Omental fat pad (tissue), 4 donors: ENCODE data around the gene TM9SF1. TPM values are rescaled to one million over a fixed set of nuclear protein-coding genes. Genes with fewer than 3 reads are reported as not detected.

Experiments
- ATAC-seq: fragments of 150-250 bp; one replicate; pipeline ENCODE4 v1.9.1; 2016; ENCODE audit warnings: mild to moderate bottlenecking, moderate library complexity; ENCODE audit not compliant: low FRiP score
- DNase-seq: peaks from one replicate; pipeline ENCODE4 v3.0.0-alpha.2; 2019; ENCODE audit warnings: low spot score
- total RNA-seq, 4 donors: library from RNA; depleted of rRNA; stranded (reverse); fragments of >200 nt; gene quantifications; one replicate each; pipeline ENCODE4 v1.1.0, GENCODE V29; 2016
- TF ChIP-seq, protein P1 (sequence below), 3 donors: fragments of 450-650 bp; IDR thresholded peaks; one replicate each; pipeline ENCODE4 v1.5.1; 2016 to 2017; ENCODE audit warnings: antibody characterized with exemption in 3 of 3, mild to moderate bottlenecking in 3 of 3, moderate library complexity in 2 of 3

The TM9SF1 gene
- total RNA-seq, result 10 to 100 TPM; 54.9 to 65.5 (median 60.9) TPM

DNA sequence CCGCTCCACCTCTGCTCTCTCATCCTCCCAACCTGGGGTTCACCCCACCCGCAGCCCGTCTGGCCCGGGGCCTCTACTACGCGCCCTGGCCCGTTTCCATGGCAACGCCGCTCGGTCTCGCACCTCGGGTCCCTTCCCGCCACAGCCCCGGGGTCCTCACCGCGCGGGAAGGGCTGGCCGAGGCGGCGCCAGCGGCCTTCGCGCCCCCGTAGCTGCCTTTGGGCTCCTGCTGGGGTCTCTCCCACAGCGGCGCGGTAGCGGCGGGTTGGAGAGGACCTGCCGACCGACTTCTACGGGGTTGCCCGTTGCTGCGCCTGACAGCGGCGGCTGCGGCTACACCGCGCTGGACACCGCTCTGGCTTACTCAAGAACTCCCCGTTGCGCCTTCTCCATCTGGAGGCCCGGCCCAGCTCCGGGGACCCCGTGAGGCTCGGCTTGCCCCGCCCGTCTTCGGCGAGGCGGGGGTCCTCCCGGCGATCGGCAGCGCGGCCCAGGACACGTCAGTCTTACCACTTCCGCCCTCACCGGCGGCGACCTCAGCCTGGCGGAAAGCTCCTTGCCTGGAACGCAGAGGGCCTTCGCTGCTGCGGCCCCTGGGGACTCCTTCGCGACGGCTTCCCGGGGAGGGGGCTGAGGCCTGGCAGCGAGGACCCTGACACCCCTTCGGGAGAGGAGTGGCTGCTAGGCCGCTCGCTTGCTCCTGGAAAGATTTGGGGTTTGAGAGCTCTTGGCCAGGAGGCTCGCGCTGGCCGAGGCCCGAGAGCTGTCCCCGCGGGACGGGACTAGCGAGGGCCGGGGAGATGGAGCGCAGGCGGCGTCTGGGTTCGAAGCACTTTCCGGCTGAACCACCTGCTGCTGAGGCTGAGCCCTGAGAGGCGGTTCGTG is at the start of gene TM9SF1:
Gene TM9SF1 (minus strand): TSS at position 256 of the 885 bp plus-strand sequence. CDS start 422 bp downstream, outside the sequence.
- TF ChIP-seq, protein P1, sequence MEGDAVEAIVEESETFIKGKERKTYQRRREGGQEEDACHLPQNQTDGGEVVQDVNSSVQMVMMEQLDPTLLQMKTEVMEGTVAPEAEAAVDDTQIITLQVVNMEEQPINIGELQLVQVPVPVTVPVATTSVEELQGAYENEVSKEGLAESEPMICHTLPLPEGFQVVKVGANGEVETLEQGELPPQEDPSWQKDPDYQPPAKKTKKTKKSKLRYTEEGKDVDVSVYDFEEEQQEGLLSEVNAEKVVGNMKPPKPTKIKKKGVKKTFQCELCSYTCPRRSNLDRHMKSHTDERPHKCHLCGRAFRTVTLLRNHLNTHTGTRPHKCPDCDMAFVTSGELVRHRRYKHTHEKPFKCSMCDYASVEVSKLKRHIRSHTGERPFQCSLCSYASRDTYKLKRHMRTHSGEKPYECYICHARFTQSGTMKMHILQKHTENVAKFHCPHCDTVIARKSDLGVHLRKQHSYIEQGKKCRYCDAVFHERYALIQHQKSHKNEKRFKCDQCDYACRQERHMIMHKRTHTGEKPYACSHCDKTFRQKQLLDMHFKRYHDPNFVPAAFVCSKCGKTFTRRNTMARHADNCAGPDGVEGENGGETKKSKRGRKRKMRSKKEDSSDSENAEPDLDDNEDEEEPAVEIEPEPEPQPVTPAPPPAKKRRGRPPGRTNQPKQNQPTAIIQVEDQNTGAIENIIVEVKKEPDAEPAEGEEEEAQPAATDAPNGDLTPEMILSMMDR (IDR thresholded peaks at IDR 0.05), result no peak
- DNase-seq, result peak; percentile 57
- ATAC-seq, result peak; percentile 95

DNA sequence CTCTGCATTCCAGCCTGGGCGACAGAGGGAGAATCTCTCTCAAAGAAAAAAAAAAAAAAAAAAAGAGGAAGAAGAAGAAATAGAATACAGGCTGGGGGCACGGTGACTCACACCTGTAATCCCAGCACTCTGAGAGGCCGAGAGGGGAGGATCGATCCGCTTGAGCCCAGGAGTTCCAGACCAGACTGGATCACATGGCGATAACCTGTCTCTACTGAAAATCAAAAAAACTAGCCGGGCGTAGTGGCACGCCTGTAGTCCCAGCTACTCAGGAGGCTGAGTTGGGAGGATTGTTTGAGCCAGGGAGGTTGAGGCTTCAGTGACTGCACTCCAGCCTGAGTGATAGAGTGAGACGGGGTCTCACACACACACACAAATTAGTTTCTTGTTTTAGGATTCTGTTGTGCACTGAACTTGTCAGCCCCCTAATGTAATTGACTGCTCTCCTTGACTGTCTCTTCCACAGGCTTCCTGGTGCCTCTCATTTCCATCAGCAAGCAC is 48.1 kb upstream of the TM9SF1 start:
- ATAC-seq, result no peak
- TF ChIP-seq, protein P1 (IDR thresholded peaks at IDR 0.05), result no peak
- no peak for DNase-seq

DNA sequence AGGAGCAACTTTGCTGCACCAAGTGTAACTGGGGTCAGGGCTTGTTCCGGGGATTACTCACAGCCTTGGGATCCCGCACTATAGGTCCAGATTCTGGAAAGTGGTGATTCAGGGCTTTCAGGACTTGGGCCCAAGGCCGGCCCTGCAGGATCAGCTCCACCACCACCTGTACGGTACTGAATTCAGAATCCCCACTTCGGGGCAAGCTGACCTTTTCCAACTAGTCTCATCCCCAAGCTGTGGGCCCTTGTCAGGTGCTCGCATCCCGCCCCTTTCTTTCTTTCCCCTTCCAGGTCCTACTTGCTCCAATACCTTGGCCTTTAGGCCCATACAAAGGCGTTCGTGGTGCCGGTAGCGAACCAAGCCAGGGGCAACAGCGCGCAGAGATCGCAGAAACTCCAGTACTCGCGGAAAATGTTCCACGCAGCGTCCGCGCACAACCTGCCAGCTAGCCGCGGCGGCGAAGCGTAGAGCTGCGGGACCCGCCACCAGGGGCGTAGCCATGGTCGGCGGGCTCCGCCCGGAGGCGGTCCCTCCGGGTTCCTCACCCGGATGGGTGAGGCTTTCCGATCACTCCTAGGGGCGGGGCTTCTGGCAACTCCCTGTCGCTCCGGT is 46.7 kb upstream of the TM9SF1 start:
- ATAC-seq (peak; percentile 92), DNase-seq (peak; percentile 54)
- TF ChIP-seq, protein P1 (IDR thresholded peaks at IDR 0.05), result peak in 1 of 3 donors; percentile 81

DNA sequence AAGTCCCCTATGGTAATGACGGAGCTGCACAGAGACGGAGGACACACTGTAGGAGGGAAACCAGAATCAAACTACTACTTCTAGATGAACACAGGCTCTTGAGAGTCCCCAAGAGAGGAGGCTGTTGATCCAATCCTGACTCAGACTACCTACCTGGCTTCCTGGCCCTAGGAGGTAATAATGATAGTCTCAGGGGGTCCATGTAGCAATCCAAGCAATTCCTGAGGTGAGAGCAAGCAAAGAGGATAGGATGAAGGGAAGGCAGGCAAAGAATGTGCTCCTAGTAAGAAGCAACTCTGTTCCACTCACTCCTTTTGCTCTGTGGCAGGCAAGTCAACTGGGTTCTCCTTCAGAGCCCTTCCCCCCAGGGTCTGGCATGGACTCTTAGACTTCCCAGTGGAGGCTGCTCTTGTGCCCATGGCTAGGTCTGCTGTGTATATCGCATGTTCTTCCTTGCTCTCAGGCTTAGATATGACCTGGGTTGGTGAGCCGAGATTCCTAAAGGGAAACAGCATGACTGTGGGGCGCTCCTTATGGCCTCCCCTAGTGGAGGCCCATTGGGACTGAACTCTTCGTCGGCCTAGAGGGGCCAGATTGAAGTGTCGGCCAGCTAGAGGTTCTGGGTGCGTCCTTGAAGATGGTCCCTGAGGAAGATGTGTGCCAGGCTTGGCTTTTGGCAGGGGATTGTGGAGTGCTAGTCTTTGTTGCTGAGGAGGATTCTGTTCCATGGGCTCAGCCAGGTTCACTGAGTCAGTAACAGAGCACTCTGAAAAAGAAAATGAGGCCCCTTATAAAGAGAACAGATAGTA is 45.1 kb upstream of the TM9SF1 start:
- ATAC-seq, result no peak
- DNase-seq, result no peak
- TF ChIP-seq, protein P1 (IDR thresholded peaks at IDR 0.05), result no peak

DNA sequence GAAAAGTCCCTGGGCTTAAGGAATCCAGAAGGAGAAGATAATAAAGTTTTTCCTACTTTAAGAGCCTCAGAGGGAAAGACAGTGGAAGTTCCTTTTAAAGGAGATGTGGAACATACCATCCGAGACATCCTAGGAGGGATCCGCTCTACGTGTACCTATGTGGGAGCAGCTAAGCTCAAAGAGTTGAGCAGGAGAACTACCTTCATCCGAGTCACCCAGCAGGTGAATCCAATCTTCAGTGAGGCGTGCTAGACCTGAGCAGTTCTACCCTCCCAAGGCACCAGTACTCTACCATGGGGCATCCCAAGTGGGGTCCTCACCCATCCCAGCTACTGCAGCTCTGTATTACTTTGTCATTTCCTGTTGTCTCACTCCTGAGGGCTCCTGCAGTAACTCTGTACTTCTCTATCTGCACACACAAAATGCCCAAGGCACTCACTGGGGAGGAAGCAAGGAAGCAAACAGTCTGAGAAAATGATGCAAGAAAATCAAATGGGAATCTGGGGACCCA is 43.3 kb upstream of the TM9SF1 start:
- TF ChIP-seq, protein P1 (IDR thresholded peaks at IDR 0.05), result no peak
- no peak for ATAC-seq
- no peak for DNase-seq

- ATAC-seq, result no peak
- no peak for DNase-seq
- TF ChIP-seq, protein P1 (IDR thresholded peaks at IDR 0.05), result no peak
Observed at GRCh38 chr14:24238123-24238522, 42.9 kb upstream of the TM9SF1 start.
